ENCODE data around the gene CIZ1. TPM values are rescaled to one million over a fixed set of nuclear protein-coding genes. Genes with fewer than 3 reads are reported as not detected.

CIZ1 gene
- total RNA-seq, 1 experiment from 2014 or later: 104 TPM

- no peak for DNase-seq
- peaks cover 4% of the 10 kb centered on the region in 2 experiments; a peak in 3 of 4 replicates for H3K4me1 Mint-ChIP-seq
- no peak overlapping the region for H3K27ac Mint-ChIP-seq
- no CpG with 5 or more reads among the region's 8 CpGs for WGBS (ENCODE audit: extremely low coverage, insufficient read length, low lambda C conversion rate)
- no peak overlapping the region for H3K4me3 Mint-ChIP-seq
- H2AFZ ChIP-seq (ENCODE audit: low read length): no peak overlapping the region
- no peak overlapping the region for H2AK5ac ChIP-seq (ENCODE audit: insufficient read length, low read length)
- H4K91ac ChIP-seq (ENCODE audit: insufficient read length, low read depth, low read length): no peak overlapping the region
- no peak overlapping the region for H4K5ac ChIP-seq (ENCODE audit: insufficient read length, low read depth, low read length)
- peaks cover 1% of the 10 kb centered on the region; the same call in 1 of the 2 replicates for H3K27me3 Mint-ChIP-seq (ENCODE audit: low read depth)
- no peak overlapping the region for H2BK15ac ChIP-seq (ENCODE audit: low read depth, low read length)
- H3K9me3 Mint-ChIP-seq: no peaks in the 10 kb centered on the region
- no peak overlapping the region for H3K56ac ChIP-seq (ENCODE audit: insufficient read length, low read depth, low read length)
- H3K27me3 ChIP-seq (ENCODE audit: insufficient read depth, low read length): no peaks in the 10 kb centered on the region
- H4K8ac ChIP-seq (replicated peaks; ENCODE audit: insufficient read length, low read depth, low read length): no peak overlapping the region
- no peaks in the 10 kb centered on the region for H3K4me1 ChIP-seq (ENCODE audit: insufficient read depth, low read length)
- H2BK5ac ChIP-seq (ENCODE audit: insufficient read length, low read length): no peak overlapping the region
- H3K18ac ChIP-seq (ENCODE audit: insufficient read length, low read depth, low read length): no peak overlapping the region
- H3K14ac ChIP-seq (ENCODE audit: insufficient read depth, low read length): no peak overlapping the region
- no peak overlapping the region for H3K23ac ChIP-seq (ENCODE audit: insufficient read length, low read depth, low read length)
- no peaks in the 10 kb centered on the region for H3K79me1 ChIP-seq (ENCODE audit: insufficient read depth, low read depth, low read length, poor library complexity, severe bottlenecking)
- TF ChIP-seq CTCF (conservative IDR thresholded peaks at IDR 0.05): no peak
- no peak overlapping the region for H3T11ph ChIP-seq (ENCODE audit: low read length)
- H2BK12ac ChIP-seq (ENCODE audit: insufficient read length, low read depth, low read length): no peak overlapping the region
- H3K23me2 ChIP-seq (ENCODE audit: insufficient read length, low read depth, low read length, poor library complexity, severe bottlenecking): no peaks in the 10 kb centered on the region
- no peak overlapping the region for H3K4me2 ChIP-seq (ENCODE audit: insufficient read depth, insufficient read length, low read length)
- no peaks in the 10 kb centered on the region for H3K9me3 ChIP-seq (ENCODE audit: control insufficient read depth, low read depth, low read length)
- H3K36me3 Mint-ChIP-seq (ENCODE audit: insufficient read depth in 1 of 3, low read depth in 3 of 3): no peaks in the 10 kb centered on the region
- no peak overlapping the region for H3K4ac ChIP-seq (ENCODE audit: low read depth, low read length)
- no peak overlapping the region for H2BK20ac ChIP-seq (ENCODE audit: low read depth, low read length, poor library complexity, severe bottlenecking)
- H4K20me1 ChIP-seq (ENCODE audit: control insufficient read depth, insufficient read depth, insufficient read length): no peaks in the 10 kb centered on the region
- no peak overlapping the region for H3K9ac ChIP-seq (ENCODE audit: extremely low read depth, insufficient read length, low read length)
- no peaks in the 10 kb centered on the region for H3K79me2 ChIP-seq (ENCODE audit: insufficient read depth, low read length)
- no peak overlapping the region for H3K27ac ChIP-seq (ENCODE audit: insufficient read length, low read depth, low read length)
- H2BK120ac ChIP-seq (ENCODE audit: low read depth, low read length, poor library complexity, severe bottlenecking): no peak overlapping the region
Measured at GRCh38 chr9:128143525-128144238, 47.7 kb downstream of the CIZ1 start.

All from H9 (cell line).